ENCODE results near the gene AKAP1. TPM values are rescaled to one million over a fixed set of nuclear protein-coding genes. Genes with fewer than 3 reads are reported as not detected.

Gene AKAP1
- total RNA-seq, 2 experiments from 2014 or later = 27.3 to 28.6 TPM

GRCh38 chr17:57086069-57086930 is 1.3 kb downstream of the AKAP1 start:
- peak overlapping the region; percentile 83 for H3K4me3 Mint-ChIP-seq
- ChIA-PET POLR2A (interaction anchor here (0.6 to 0.9 kb wide), 3 partner anchors 108 to 1073 kb away, joined by 3 read pairs; partner anchors contain the start of gene SCPEP1), CTCF (interaction anchor here (0.9 kb wide), 1 partner anchor 747 kb away, joined by 3 read pairs; no protein-coding TSS in a partner anchor)
- ATAC-seq (no peak), DNase-seq (peak; percentile 28)
- no peak for TF ChIP-seq CTCF (IDR thresholded peaks at IDR 0.05)
- peaks cover 8% of the 10 kb centered on the region for H3K36me3 Mint-ChIP-seq (ENCODE audit: low read depth)
- H3K9me3 Mint-ChIP-seq = no peaks in the 10 kb centered on the region
- intact Hi-C loops (cut with micrococcal nuclease) = no loop called here
- H3K27me3 Mint-ChIP-seq = peaks cover 2% of the 10 kb centered on the region
- H3K4me1 Mint-ChIP-seq (ENCODE audit: low read depth) = peaks cover 46% of the 10 kb centered on the region
- peak overlapping the region; percentile 44 for H3K27ac Mint-ChIP-seq

GRCh38 chr17:57088298-57088697 is 3.3 kb downstream of the AKAP1 start:
- ATAC-seq (no peak), DNase-seq (no peak)
- TF ChIP-seq CTCF (IDR thresholded peaks at IDR 0.05) = no peak
- Mint-ChIP-seq H3K4me3 (no peak overlapping the region), H3K36me3 (ENCODE audit: low read depth) (peaks cover 8% of the 10 kb centered on the region), H3K9me3 (no peaks in the 10 kb centered on the region), H3K4me1 (ENCODE audit: low read depth) (peaks cover 40% of the 10 kb centered on the region), H3K27ac (no peak overlapping the region), H3K27me3 (no peaks in the 10 kb centered on the region)
- ChIA-PET CTCF (interaction anchor here (0.7 to 1.2 kb wide), 4 partner anchors 19 to 745 kb away, joined by 3 read pairs; no protein-coding TSS in a partner anchor), POLR2A (interaction anchor here (1.0 kb wide), 1 partner anchor 10 kb away, joined by 3 read pairs; no protein-coding TSS in a partner anchor)
- intact Hi-C loops (cut with micrococcal nuclease) = no loop called here

GRCh38 chr17:57089391-57089790 is 4.3 kb downstream of the AKAP1 start:
- no peaks in the 10 kb centered on the region for H3K9me3 Mint-ChIP-seq
- no peak overlapping the region for H3K27ac Mint-ChIP-seq
- ATAC-seq (no peak), DNase-seq (no peak)
- no peak for TF ChIP-seq CTCF (IDR thresholded peaks at IDR 0.05)
- CTCF ChIA-PET = interaction anchor here (0.6 to 1.0 kb wide), 4 partner anchors 9 to 154 kb away, joined by 3 to 5 read pairs (median 4); no protein-coding TSS in a partner anchor
- H3K4me3 Mint-ChIP-seq = no peak overlapping the region
- no peaks in the 10 kb centered on the region for H3K27me3 Mint-ChIP-seq
- intact Hi-C loops (cut with micrococcal nuclease) = no loop called here
- POLR2A ChIA-PET = no interaction called here
- H3K4me1 Mint-ChIP-seq (ENCODE audit: low read depth) = peaks cover 37% of the 10 kb centered on the region
- H3K36me3 Mint-ChIP-seq (ENCODE audit: low read depth) = peaks cover 8% of the 10 kb centered on the region

GRCh38 chr17:57090560-57091185 is 5.6 kb downstream of the AKAP1 start:
- no peaks in the 10 kb centered on the region for H3K9me3 Mint-ChIP-seq
- ATAC-seq = no peak
- peaks cover 42% of the 10 kb centered on the region for H3K4me1 Mint-ChIP-seq (ENCODE audit: low read depth)

More at GRCh38 chr17:57090560-57091185, 5.6 kb downstream of the AKAP1 start:
- H3K36me3 Mint-ChIP-seq (ENCODE audit: low read depth) = peaks cover 11% of the 10 kb centered on the region
- DNase-seq = no peak
- intact Hi-C loops (cut with micrococcal nuclease) = no loop called here
- no peaks in the 10 kb centered on the region for H3K27me3 Mint-ChIP-seq
- no peak overlapping the region for H3K27ac Mint-ChIP-seq
- ChIA-PET CTCF (interaction anchor here (1.1 kb wide), 1 partner anchor 24 kb away, joined by 3 read pairs; no protein-coding TSS in a partner anchor), POLR2A (no interaction called here)
- TF ChIP-seq CTCF (IDR thresholded peaks at IDR 0.05) = no peak
- no peak overlapping the region for H3K4me3 Mint-ChIP-seq
